Measurements from ENCODE around the gene GLCCI1.

GRCh38 chr7:7932553-7932952, 36.0 kb upstream of the GLCCI1 start:
- TF ChIP-seq SUZ12 (IDR thresholded peaks at IDR 0.05; ENCODE audit: extremely low read depth, insufficient read depth, insufficient read length) (no peak), YY1 (IDR thresholded peaks at IDR 0.05; ENCODE audit: insufficient read depth, insufficient read length) (no peak), ZNF274 (IDR thresholded peaks at IDR 0.05; ENCODE audit: low read depth, low read length) (no peak)

All from NT2/D1 (cell line).